Esophagus mucosa (tissue), 1 donor: ENCODE data around the gene SH2B3. TPM values are rescaled to one million over a fixed set of nuclear protein-coding genes. Genes with fewer than 3 reads are reported as not detected.
"Not testable (repeated sequence)": the region's sequence is repeated elsewhere in the genome, so short reads cannot be mapped to it uniquely, and the experiment has no call there.

Experiments used
- ATAC-seq: fragments of 200-7000 bp; cut with Tn5 transposase; one replicate; pipeline ENCODE4 v1.9.1; 2020
- total RNA-seq: library from RNA; stranded (reverse); gene quantifications from one replicate; pipeline ENCODE4 v1.2.4, GENCODE V29; 2023
- donor health status: DM: yes; HTN: yes; CAD: no.

The SH2B3 gene
- total RNA-seq, 1 donor from 2014 or later = 1.8 TPM

- no peak for ATAC-seq
Observed at GRCh38 chr12:111462210-111462769, 56.6 kb downstream of the SH2B3 start.

GRCh38 chr12:111467092-111467856 is 61.6 kb downstream of the SH2B3 start:
- no peak for ATAC-seq

DNA sequence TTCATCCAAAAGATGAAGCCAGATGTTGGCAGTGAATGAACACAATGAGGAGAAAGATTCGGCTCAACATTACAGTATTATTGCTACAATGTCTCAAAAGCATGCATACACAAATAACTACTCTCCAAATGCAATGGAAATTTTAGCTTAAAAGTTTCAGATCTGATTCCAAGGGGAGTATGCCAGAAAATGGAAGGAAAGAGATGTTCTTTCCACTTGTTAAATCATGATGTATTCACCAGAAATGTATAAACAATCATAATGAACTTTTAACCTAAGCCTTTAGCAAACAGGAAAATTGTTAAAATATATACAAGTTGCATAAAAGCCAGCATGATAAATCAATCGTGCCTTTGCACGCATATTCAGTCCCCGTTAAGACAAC is 62.1 kb downstream of the SH2B3 start:
- no peak for ATAC-seq

DNA sequence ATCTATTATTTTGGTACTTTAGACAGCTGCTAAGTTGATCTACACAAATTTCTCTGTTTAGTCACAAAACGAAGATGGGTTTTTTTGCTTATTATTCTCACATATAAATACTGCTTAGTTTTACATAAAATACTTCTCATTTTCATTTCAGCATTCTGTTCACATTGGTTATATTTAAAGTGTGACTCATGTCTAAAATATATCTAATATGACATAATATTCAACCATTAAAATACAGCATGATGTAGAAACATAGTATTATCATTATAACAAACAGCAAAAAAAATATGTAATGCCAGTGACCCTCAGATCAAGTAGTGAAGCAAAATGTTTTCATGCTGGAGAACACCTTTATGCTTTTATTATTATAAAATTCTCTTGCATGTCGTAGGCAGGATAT is 63.7 kb downstream of the SH2B3 start:
- ATAC-seq = no peak

GRCh38 chr12:111471236-111471635 is 65.5 kb downstream of the SH2B3 start:
- ATAC-seq = no peak

DNA sequence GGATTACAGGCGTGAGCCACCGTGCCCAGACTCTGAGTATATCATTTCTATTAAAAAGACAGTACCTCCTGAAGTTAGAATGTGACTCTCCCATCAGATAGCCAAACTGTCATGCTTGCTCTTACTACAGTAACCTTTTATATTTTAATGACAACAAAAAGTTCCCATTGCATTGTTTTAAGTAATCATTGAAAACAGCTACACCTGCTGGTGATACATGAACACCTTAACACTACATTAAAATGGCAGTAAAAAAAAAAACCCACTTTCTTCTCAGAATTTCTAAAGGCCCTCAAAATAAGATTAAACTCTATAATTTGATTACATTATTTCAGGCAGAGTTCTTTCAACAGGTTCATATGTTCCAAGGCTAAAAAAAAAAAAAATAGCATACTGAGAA is 76.7 kb downstream of the SH2B3 start:
- no peak for ATAC-seq

GRCh38 chr12:111488271-111488670 is 82.5 kb downstream of the SH2B3 start:
- no peak for ATAC-seq

DNA sequence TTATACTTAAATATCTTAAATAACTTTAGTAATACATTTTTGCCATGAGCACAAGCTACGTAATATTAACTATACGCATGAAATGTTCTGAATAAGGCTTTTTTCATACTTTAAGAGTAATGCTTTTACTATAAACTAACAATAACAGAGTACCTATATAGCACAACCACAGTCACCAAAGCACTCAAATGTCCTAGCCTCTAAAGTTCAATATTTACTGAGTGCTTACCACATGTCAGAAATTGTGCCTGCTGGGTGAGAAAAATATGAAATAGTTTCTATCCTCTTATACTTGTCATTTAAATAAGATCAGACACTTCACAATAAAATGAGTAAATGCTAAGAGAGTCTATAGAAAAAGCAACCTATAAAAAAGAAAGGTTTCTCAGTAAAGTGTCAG is 83.1 kb downstream of the SH2B3 start:
- no peak for ATAC-seq

DNA sequence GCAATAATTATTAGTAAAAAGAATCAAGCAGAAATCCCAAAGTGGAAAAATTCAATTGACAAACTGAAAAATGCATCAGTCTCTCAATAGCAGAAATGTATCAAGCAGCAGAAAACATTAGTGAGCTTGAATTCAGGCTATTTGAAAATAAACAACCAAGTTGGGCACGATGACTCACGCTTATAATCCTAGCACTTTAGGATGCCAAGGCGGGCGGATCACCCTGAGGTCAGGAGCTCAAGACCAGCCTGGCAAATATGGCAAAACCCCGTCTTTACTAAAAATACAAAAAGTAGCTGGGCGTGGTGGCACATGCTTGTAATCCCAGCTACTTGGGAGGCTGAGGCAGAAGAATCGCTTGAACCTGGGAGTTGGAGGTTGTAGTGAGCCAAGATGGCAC is 87.3 kb downstream of the SH2B3 start:
- not testable (repeated sequence) for ATAC-seq

DNA sequence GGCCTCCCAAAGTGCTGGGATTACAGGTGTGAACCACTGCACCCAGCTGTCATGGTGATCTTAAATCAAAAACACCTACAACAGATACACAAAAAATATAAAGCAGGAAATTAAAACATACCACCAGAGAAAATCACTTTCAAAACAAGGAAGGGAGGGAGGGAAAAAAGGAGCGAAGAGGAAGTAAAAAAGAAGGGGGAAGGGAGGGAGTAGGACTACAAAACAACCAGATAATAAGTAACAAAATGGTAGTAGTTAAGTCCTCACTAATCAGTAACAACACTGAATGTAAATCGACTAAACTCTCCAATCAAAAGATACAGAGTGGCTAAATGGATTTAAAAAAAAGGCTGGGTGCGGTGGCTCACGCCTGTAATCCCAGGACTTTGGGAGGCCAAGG is 89.0 kb downstream of the SH2B3 start:
- no peak for ATAC-seq

Other genes with a start within 250 kb of the SH2B3 start
- gene PHETA1, start 36.8 kb upstream of the SH2B3 start, total RNA-seq = 9.2 TPM
- gene ATXN2, start 193.4 kb downstream of the SH2B3 start, total RNA-seq = 22.2 TPM